GM21723 (cell line): Measurements from ENCODE around the gene ZNF383.
"Not testable (repeated sequence)": the region's sequence is repeated elsewhere in the genome, so short reads cannot be mapped to it uniquely, and the experiment has no call there.

Experiments used
- ATAC-seq: cut with Tn5 transposase; IDR thresholded peaks from one replicate; pipeline ENCODE4 v1.9.1; 2021; ENCODE audit warnings: mild to moderate bottlenecking, moderate library complexity; ENCODE audit not compliant: unreplicated experiment

Gene ZNF383

DNA sequence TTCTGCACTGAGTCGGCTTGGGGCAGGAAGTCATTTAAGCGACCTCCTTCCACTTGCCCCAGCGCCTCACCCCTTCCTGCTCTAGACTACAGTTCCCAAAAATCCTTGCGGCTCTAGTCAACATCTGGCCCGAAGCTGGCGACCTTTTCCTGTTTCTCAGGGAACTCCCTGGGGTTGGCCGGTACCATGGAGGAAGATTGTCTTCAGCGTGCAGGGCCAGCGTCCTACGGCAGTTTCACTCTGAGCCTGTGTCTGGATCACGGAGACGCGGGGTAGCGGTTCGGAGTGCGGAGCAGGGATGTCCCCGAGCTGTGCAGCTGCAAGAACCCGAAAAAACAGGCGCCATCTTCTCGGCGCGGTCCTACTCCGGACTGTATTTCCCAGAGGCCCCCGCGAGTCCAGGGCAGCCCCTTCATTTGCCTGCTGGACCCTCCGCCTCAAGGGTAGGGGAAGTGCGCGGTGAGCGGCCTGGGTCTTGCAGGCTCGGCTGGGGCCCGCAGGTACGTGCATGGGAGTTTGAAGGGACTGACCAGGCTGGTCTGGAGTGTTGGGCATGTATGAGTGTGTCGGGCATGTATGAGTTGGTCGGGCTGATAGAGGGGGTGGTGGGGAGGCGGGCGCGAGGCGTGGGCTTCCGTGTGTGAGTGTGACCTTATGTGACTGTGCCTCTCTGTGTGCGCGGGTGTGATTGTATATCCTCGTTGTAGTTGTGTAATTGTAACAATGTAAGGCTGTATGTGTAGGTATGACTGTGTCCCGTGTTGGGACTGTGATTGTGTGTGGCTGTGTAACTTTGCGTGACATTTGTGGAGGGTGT lies at the start of gene ZNF383:
Gene ZNF383 (plus strand): TSS at position 440 of the 817 bp plus-strand sequence. CDS start 12,240 bp downstream, outside the sequence.
- peak; percentile 89 for ATAC-seq

DNA sequence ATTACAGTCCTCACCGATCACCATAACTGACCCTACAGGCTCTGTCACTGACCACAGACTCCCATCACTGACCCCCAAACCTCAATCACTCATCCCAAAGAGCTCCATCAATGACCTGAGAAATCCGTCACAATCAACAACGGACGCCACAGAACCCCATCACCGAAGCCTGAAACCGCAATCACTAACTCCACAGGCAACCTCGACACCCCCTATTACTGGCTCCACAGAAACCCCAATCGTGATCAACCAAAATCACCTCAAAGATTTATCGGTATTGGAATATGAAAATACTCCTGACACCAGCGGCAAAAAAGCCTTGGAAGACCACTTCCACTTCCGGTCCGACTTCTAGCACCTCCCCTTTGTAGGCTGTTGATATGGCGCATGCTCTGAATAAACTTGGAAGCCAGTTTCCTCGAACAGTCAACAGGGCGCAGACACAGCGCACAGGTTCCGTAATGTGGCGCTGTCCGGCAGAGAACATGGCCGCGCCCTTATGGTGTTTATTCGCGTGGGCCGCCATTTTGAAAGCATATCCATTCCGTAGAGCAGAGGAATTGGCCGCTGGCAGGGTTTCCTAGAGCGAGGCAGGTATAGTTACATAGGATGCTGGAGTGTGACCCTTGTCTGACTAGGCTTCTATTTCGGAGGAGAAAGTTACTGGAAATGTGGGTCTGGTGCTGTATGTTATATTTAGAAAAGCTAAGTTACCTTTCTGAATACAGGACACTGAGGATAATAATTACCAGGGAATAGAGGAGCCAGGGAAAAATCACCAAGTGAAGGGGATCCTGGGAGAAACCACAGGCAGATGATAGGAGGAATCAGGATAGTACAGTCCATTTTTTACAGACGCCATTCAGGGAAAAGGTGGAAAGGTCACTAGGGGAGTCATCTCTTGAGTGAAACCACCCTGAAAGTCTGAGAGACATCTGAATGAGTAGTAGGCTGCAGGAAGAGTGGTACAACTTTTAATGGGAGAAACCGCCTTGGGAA lies 45.3 kb upstream of the ZNF383 start, which contains the start of gene ZNF585A:
Gene ZNF585A (minus strand): TSS at position 328 of the 999 bp plus-strand sequence. CDS start 2,785 bp downstream, outside the sequence.
- peak; percentile 96 for ATAC-seq

GRCh38 chr19:37186071-37186470 lies 31.9 kb upstream of the ZNF383 start:
- ATAC-seq: not testable (repeated sequence)

GRCh38 chr19:37195248-37195647 lies 22.8 kb upstream of the ZNF383 start:
- ATAC-seq: not testable (repeated sequence)

- not testable (repeated sequence) for ATAC-seq
Measured at GRCh38 chr19:37197115-37197514, 20.9 kb upstream of the ZNF383 start.

- ATAC-seq: no peak
Measured at GRCh38 chr19:37197768-37198167, 20.2 kb upstream of the ZNF383 start.

DNA sequence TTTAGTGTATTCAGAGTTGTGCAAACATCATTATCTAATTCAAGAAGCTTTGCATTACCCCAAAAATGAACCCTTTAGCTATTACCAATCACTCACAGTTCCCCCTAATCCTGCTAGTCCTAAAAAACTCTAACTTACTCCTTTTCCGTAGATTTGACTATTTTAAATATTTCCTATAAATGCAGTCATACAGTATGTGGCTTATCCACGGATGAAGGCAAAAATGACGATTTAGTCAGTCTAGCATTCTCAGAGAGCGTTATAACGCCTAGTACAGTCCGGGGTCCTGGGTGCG lies 587 bp upstream of the ZNF383 start:
- no peak for ATAC-seq

- no peak for ATAC-seq
Measured at GRCh38 chr19:37218592-37218935, 550 bp downstream of the ZNF383 start.

DNA sequence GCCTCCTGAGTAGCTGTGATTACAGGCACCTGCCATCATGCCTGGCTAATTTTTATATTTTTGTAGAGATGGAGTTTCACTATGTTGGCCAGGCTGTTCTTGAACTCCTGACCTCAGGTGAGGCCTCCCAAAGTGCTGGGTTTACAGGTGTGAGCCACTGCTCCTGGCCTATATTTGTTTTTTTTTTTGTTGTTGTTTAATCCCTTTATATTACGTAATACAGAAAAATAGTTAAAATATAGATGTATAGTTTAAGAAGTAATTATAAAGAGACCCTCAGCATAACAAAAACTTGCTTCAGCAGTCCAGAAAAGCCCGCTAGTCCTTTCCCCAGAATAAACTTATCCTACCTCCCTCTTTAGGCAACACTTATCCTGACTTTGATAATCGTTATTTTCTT lies 2.4 kb downstream of the ZNF383 start:
- no peak for ATAC-seq

DNA sequence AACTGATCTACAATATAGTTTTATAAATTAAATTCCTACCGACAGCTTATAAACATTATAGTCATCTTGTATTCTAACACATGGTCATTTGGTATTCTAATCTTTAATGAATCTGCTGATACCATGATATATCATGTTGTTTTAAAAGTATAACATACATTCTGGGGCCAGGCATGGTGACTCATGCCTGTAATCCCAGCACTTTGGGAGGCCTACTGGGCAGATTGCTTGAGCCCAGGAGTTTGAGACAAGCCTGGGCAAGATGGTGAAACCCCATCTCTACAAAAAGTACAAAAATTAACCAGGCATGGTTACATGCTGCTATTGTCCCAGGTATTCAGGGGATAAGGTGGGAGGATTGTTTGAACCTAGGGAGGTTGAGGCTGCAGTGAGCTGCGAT lies 3.1 kb downstream of the ZNF383 start:
- ATAC-seq: no peak

DNA sequence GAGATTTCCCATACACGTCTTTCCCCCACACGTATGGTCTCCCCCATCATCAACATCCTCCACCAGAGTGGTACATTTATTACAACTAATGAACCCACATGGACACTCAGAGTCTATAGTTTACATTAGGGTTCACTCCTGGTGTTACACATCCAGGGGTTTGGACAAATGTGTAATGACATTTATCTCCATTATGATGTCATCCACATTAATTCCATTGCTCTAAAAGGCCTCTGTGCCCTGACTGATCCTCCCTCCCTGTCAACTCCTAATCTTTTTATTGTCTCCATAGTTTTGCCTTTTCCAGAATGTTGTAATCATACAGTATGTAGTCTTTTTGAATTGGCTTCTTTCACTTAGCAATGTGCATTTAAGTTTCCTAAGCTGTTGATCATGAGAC lies 8.2 kb downstream of the ZNF383 start:
- no peak for ATAC-seq

GRCh38 chr19:37227996-37228395 lies 10.0 kb downstream of the ZNF383 start:
- no peak for ATAC-seq

DNA sequence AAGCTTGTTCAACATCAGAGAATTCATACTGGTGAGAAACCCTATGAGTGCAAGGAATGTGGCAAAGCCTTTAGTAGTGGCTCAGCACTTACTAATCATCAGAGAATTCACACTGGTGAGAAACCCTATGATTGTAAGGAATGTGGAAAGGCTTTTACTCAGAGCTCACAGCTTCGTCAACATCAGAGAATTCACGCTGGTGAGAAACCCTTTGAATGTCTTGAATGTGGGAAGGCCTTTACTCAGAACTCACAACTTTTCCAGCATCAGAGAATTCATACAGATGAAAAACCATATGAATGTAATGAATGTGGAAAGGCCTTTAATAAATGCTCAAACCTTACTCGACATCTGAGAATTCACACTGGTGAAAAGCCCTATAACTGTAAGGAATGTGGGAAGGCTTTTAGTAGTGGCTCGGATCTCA lies 25.2 kb downstream of the ZNF383 start:
- ATAC-seq: no peak

DNA sequence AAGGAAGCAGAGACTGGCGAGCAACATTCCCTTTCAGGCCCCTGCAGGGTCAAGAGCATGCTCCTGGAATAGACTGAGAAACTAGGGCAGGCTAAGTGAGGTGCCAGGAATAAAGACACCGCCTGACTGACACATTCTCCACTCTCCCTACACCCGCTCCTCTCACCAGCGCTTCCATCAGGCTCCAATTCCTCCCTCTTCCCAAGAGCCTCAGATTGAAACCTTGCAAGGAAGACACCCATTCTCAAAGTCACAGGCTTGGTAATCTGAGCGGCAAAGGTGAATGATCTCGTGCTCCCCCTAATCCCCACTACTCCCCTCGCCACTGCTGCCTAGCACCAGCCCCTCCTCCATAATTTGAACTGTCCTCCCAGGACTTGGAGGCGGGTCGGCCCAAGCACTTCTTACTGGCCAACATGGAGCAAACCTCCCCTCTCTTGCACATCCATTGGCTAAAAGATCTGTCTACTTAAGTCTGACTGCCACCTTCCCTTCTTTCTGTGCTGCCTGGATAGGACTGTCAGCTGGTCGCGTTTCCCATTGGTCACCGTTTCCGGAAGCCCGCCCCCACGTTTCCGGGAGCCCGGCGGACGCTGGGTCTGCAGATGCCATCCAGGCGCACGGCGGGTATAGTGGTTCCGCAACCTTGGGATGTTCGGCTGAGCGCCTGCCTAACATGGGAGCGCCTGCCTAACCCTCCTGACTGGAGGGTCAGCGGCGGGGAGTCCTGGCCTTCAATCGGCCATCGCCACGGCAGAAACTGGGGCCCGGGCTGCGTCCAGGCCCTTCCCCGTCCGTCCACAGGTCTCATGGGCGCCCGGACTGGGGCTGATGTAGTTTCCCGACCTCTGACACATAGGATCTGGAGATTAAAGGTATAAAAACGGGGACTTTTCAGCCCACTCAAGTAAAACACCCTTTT lies 33.6 kb downstream of the ZNF383 start:
- ATAC-seq: no peak

- ATAC-seq: not testable (repeated sequence)
Measured at GRCh38 chr19:37263028-37263427, 45.0 kb downstream of the ZNF383 start.

DNA sequence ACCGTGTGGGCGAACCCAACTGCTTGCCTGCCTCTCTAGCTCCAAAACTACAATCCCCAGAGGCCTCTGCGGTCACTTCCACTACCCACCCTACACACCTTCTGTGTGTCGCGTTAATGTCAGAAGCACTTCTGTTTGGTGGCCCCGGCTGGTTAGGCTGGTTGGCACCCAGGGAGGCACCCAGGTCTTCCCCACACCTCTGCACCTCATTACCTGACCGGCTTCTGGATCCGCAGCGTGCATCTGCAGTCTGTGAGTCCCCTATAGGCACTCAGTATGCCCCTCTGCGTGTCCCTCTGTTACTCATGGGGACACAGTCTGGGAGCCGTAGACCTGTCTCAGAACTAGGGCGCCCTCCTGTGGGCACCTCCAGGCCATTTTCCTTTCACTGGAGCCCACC lies 49.0 kb downstream of the ZNF383 start:
- not testable (repeated sequence) for ATAC-seq

DNA sequence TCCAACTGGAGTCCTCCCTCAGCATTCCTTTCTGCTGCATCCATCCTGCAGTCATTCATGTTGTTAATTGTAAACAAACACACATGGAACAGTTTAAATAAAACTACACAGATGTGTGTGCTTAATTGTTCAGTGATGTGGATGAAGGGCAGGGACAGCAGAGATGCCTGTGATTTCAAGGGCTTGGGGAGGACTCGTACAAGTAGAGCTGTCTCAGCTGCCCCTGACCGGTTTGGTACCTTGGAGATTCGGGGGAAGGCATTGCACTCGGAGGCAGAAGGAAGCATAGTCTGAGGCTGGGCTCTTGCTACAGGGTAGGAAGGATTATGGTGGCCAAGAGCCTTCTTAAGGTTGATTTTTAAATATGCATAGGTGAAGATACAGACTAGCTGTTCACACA lies 49.7 kb downstream of the ZNF383 start:
- ATAC-seq: not testable (repeated sequence)

DNA sequence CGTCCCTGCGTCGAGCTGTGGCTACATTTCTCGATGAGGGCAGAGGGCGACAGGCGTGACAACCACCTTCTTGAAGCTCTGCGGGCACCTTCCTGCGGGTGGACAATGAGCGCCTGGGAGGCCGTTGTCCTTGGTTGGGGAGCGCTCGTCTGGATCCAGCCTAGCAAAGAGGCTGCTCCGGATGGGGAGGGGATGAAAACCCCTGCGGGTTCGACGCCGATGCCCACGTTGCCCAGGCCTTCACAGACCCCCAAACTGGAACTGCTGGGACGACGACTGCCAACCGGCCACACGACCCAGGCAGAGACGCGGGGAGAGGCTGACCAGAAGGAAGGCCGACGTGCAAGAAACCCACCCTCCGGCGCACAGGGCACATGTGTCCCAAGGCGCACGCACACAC lies 62.6 kb downstream of the ZNF383 start:
- not testable (repeated sequence) for ATAC-seq

GRCh38 chr19:37284020-37284419 lies 66.0 kb downstream of the ZNF383 start:
- not testable (repeated sequence) for ATAC-seq

- not testable (repeated sequence) for ATAC-seq
Measured at GRCh38 chr19:37289229-37289628, 71.2 kb downstream of the ZNF383 start.
